Fibroblast of upper back skin (primary cell): ENCODE results near the gene EXTL1.
"Not testable (repeated sequence)": the region's sequence is repeated elsewhere in the genome, so short reads cannot be mapped to it uniquely, and the experiment has no call there.

Source experiments
- DNase-seq: peaks from one replicate; pipeline ENCODE4 v3.0.0-alpha.2; 2013

The EXTL1 gene

GRCh38 chr1:26021647-26022403 is at the start of gene EXTL1:
EXTL1 (plus strand) TSS chr1:26021775; CDS start chr1:26022647, 872 bp downstream.
- peak; percentile 72 for DNase-seq

- DNase-seq, result no peak
Measured at GRCh38 chr1:25971811-25972180, 49.8 kb upstream of the EXTL1 start.

- DNase-seq, result peak; percentile 53
Measured at GRCh38 chr1:25973610-25974321, 47.8 kb upstream of the EXTL1 start.

- no peak for DNase-seq
Measured at GRCh38 chr1:25977801-25978200, 43.8 kb upstream of the EXTL1 start.

- no peak for DNase-seq
Measured at GRCh38 chr1:25978403-25978802, 43.2 kb upstream of the EXTL1 start.

GRCh38 chr1:25979210-25979609 is 42.4 kb upstream of the EXTL1 start:
- DNase-seq, result no peak

- no peak for DNase-seq
Measured at GRCh38 chr1:25985171-25985570, 36.4 kb upstream of the EXTL1 start.

- no peak for DNase-seq
Measured at GRCh38 chr1:25985670-25986069, 35.9 kb upstream of the EXTL1 start.

- not testable (repeated sequence) for DNase-seq
Measured at GRCh38 chr1:25986773-25987172, 34.8 kb upstream of the EXTL1 start.

- no peak for DNase-seq
Measured at GRCh38 chr1:25987951-25988350, 33.6 kb upstream of the EXTL1 start.

GRCh38 chr1:25989440-25990234 is 31.9 kb upstream of the EXTL1 start:
- DNase-seq, result no peak

GRCh38 chr1:25990251-25990650 is 31.3 kb upstream of the EXTL1 start:
- DNase-seq, result no peak

- DNase-seq, result no peak
Measured at GRCh38 chr1:25990702-25991395, 30.7 kb upstream of the EXTL1 start.

- DNase-seq, result peak; percentile 66
Measured at GRCh38 chr1:25991937-25992688, 29.5 kb upstream of the EXTL1 start.

- no peak for DNase-seq
Measured at GRCh38 chr1:25992689-25993171, 28.8 kb upstream of the EXTL1 start.

- no peak for DNase-seq
Measured at GRCh38 chr1:25993197-25993951, 28.2 kb upstream of the EXTL1 start.

- no peak for DNase-seq
Measured at GRCh38 chr1:25994402-25995150, 27.0 kb upstream of the EXTL1 start.

- no peak for DNase-seq
Measured at GRCh38 chr1:25996966-25997827, 24.4 kb upstream of the EXTL1 start.
